ENCODE data around the gene CACNA1A. TPM values are rescaled to one million over a fixed set of nuclear protein-coding genes. Genes with fewer than 3 reads are reported as not detected.

The CACNA1A gene
- total RNA-seq, 1 donor = 42.8 TPM

- H3K4me3 ChIP-seq (ENCODE audit: low read depth, low read length) = no peak overlapping the region
- TF ChIP-seq, protein P1, sequence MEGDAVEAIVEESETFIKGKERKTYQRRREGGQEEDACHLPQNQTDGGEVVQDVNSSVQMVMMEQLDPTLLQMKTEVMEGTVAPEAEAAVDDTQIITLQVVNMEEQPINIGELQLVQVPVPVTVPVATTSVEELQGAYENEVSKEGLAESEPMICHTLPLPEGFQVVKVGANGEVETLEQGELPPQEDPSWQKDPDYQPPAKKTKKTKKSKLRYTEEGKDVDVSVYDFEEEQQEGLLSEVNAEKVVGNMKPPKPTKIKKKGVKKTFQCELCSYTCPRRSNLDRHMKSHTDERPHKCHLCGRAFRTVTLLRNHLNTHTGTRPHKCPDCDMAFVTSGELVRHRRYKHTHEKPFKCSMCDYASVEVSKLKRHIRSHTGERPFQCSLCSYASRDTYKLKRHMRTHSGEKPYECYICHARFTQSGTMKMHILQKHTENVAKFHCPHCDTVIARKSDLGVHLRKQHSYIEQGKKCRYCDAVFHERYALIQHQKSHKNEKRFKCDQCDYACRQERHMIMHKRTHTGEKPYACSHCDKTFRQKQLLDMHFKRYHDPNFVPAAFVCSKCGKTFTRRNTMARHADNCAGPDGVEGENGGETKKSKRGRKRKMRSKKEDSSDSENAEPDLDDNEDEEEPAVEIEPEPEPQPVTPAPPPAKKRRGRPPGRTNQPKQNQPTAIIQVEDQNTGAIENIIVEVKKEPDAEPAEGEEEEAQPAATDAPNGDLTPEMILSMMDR (IDR thresholded peaks at IDR 0.05; ENCODE audit: insufficient read depth, low read length) = no peak
- peak; percentile 63 for DNase-seq (ENCODE audit: low read depth)
Measured at GRCh38 chr19:13160557-13160956, 345.7 kb downstream of the CACNA1A start.

DNA sequence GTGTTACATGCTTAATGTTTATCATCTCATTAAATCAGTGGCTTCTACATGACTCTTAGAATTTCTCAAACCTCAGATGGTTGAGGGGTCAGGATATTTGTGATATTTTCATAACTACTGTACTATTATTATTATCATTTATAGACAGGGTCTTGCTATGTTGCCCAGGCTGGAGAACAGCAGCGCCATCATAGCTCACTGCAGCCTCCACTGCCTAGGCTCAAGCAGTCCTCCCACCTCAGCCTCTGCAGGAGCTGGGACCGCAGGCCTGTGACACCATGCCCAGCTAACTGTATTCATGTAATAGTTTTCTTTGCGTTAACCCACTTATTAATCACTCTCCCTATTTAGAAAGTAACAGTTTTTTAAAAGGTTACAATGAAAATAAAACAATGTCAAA lies 346.6 kb downstream of the CACNA1A start:
- TF ChIP-seq, protein P1 (IDR thresholded peaks at IDR 0.05; ENCODE audit: insufficient read depth, low read length) = no peak
- no peak overlapping the region for H3K4me3 ChIP-seq (ENCODE audit: low read depth, low read length)
- no peak for DNase-seq (ENCODE audit: low read depth)

Data from fibroblast of the aortic adventitia (primary cell).